ENCODE data around the gene RUNX3. TPM values are rescaled to one million over a fixed set of nuclear protein-coding genes. Genes with fewer than 3 reads are reported as not detected.

The RUNX3 gene
- polyA plus RNA-seq, 3 donors, result 4.4 to 27.9 (median 6.7) TPM

- Mint-ChIP-seq H3K27me3 (ENCODE audit: low read depth in 3 of 3) (peaks cover 15 to 18% (median 18%) of the 10 kb centered on the region in 3 donors), H3K9me3 (peaks cover 0 to 8% (median 4%) of the 10 kb centered on the region in 7 donors), H3K36me3 (no peaks in the 10 kb centered on the region), H3K27ac (no peak overlapping the region), H3K4me3 (no peak overlapping the region), H3K4me1 (peaks cover 21% of the 10 kb centered on the region)
- H3K4me2 ChIP-seq (replicated peaks; ENCODE audit: extremely low read depth, low read length, poor library complexity, severe bottlenecking), result no peak overlapping the region
- no peaks in the 10 kb centered on the region for H3K36me3 ChIP-seq (replicated peaks in 1 of 2; ENCODE audit: control insufficient read depth in 1 of 2, insufficient read depth in 2 of 2, low read length in 2 of 2)
- no peak overlapping the region for H3K4me3 ChIP-seq (replicated peaks in 1 of 3; ENCODE audit: low read depth in 2 of 3, low read length in 3 of 3)
- DNase-seq, result no peak
- no peak overlapping the region for H3K9ac ChIP-seq (ENCODE audit: insufficient read depth, low read length, poor library complexity, severe bottlenecking)
- no peaks in the 10 kb centered on the region for H3K9me3 ChIP-seq (replicated peaks in 1 of 2; ENCODE audit: control insufficient read depth in 1 of 2, insufficient read depth in 1 of 2, low read length in 2 of 2)
- WGBS (ENCODE audit: insufficient coverage), result 92% methylated on average over 2 of the region's 8 CpGs
- H3K27ac ChIP-seq (ENCODE audit: low read depth in 1 of 2, low read length in 2 of 2), result no peak overlapping the region
- TF ChIP-seq, protein P1, sequence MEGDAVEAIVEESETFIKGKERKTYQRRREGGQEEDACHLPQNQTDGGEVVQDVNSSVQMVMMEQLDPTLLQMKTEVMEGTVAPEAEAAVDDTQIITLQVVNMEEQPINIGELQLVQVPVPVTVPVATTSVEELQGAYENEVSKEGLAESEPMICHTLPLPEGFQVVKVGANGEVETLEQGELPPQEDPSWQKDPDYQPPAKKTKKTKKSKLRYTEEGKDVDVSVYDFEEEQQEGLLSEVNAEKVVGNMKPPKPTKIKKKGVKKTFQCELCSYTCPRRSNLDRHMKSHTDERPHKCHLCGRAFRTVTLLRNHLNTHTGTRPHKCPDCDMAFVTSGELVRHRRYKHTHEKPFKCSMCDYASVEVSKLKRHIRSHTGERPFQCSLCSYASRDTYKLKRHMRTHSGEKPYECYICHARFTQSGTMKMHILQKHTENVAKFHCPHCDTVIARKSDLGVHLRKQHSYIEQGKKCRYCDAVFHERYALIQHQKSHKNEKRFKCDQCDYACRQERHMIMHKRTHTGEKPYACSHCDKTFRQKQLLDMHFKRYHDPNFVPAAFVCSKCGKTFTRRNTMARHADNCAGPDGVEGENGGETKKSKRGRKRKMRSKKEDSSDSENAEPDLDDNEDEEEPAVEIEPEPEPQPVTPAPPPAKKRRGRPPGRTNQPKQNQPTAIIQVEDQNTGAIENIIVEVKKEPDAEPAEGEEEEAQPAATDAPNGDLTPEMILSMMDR (IDR thresholded peaks at IDR 0.05), result no peak
- no peaks in the 10 kb centered on the region for H3K79me2 ChIP-seq (ENCODE audit: insufficient read depth, low read length)
- no peak overlapping the region for H2AFZ ChIP-seq (ENCODE audit: insufficient read depth, low read depth, low read length, poor library complexity, severe bottlenecking)
- no peaks in the 10 kb centered on the region for H4K20me1 ChIP-seq (ENCODE audit: insufficient read depth, low read length)
- peaks cover 0 to 9% of the 10 kb centered on the region in 2 donors for H3K27me3 ChIP-seq (ENCODE audit: control insufficient read depth in 2 of 2, insufficient read depth in 2 of 2, low read length in 2 of 2)
- intact Hi-C loops (cut with micrococcal nuclease), result no loop called here
- peaks cover 20 to 21% of the 10 kb centered on the region in 2 donors for H3K4me1 ChIP-seq (ENCODE audit: control insufficient read depth in 1 of 2, insufficient read depth in 2 of 2, low read length in 2 of 2)
Measured at GRCh38 chr1:24875991-24876506, 54.0 kb downstream of the RUNX3 start.

DNA sequence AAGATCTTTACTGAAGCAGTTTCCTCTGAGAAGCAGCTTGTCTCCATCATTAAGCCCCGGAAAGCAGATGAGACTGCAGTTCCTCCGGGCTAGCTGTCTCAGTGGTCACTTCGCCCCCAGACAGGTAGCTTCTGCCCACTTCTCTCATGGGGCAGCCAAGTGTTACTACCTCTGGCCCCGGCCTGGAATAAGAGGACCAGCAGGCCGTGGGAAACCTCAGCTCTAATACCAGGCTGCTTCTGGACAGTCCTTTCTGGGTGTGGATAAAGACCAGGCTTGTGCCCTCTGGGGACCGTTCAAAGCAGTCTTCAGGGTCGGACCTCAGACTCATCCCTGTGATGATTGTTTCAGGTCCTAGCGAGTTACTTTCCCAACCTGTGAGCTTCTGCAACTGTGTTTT is 54.8 kb downstream of the RUNX3 start:
- DNase-seq, result no peak
- H3K27ac ChIP-seq (ENCODE audit: low read depth in 1 of 2, low read length in 2 of 2), result no peak overlapping the region
- TF ChIP-seq, protein P1 (IDR thresholded peaks at IDR 0.05), result no peak
- WGBS (ENCODE audit: insufficient coverage), result 94% methylated on average over 4 of the region's 8 CpGs
- no peaks in the 10 kb centered on the region for H3K36me3 Mint-ChIP-seq
- H3K27ac Mint-ChIP-seq, result no peak overlapping the region
- H3K4me3 Mint-ChIP-seq, result no peak overlapping the region
- H3K4me1 Mint-ChIP-seq, result peaks cover 29% of the 10 kb centered on the region
- H3K9me3 ChIP-seq (replicated peaks in 1 of 2; ENCODE audit: control insufficient read depth in 1 of 2, insufficient read depth in 1 of 2, low read length in 2 of 2), result no peaks in the 10 kb centered on the region
- intact Hi-C loops (cut with micrococcal nuclease), result no loop called here
- H3K4me1 ChIP-seq (ENCODE audit: control insufficient read depth in 1 of 2, insufficient read depth in 2 of 2, low read length in 2 of 2), result peaks cover 28 to 29% of the 10 kb centered on the region in 2 donors
- H3K36me3 ChIP-seq (replicated peaks in 1 of 2; ENCODE audit: control insufficient read depth in 1 of 2, insufficient read depth in 2 of 2, low read length in 2 of 2), result no peaks in the 10 kb centered on the region
- H2AFZ ChIP-seq (ENCODE audit: insufficient read depth, low read depth, low read length, poor library complexity, severe bottlenecking), result no peak overlapping the region
- no peaks in the 10 kb centered on the region for H3K79me2 ChIP-seq (ENCODE audit: insufficient read depth, low read length)
- H3K9me3 Mint-ChIP-seq, result peaks cover 0 to 5% (median 2%) of the 10 kb centered on the region in 7 donors
- H3K9ac ChIP-seq (ENCODE audit: insufficient read depth, low read length, poor library complexity, severe bottlenecking), result no peak overlapping the region
- peaks cover 18 to 26% (median 23%) of the 10 kb centered on the region in 3 donors for H3K27me3 Mint-ChIP-seq (ENCODE audit: low read depth in 3 of 3)
- no peak overlapping the region for H3K4me3 ChIP-seq (replicated peaks in 1 of 3; ENCODE audit: low read depth in 2 of 3, low read length in 3 of 3)
- no peaks in the 10 kb centered on the region for H4K20me1 ChIP-seq (ENCODE audit: insufficient read depth, low read length)
- peaks cover 0 to 17% of the 10 kb centered on the region in 2 donors for H3K27me3 ChIP-seq (ENCODE audit: control insufficient read depth in 2 of 2, insufficient read depth in 2 of 2, low read length in 2 of 2)
- H3K4me2 ChIP-seq (replicated peaks; ENCODE audit: extremely low read depth, low read length, poor library complexity, severe bottlenecking), result no peak overlapping the region
